Chondrocyte (in vitro differentiated cells): Measurements from ENCODE around the gene CEP104. TPM values are rescaled to one million over a fixed set of nuclear protein-coding genes. Genes with fewer than 3 reads are reported as not detected.

ENCODE experiments used
- DNase-seq: peaks from one replicate; pipeline ENCODE4 v3.0.0; 2021; ENCODE audit warnings: mixed read lengths, low spot score
- H3K27ac Mint-ChIP-seq: one replicate; pipeline ENCODE4 v1.8.0; 2021; ENCODE audit warnings: mild to moderate bottlenecking, moderate library complexity, mixed read lengths; ENCODE audit not compliant: unreplicated experiment
- H3K27me3 Mint-ChIP-seq: 2 replicates; pipeline ENCODE4 v1.8.0; 2021; ENCODE audit warnings: low read depth, mixed read lengths
- H3K36me3 Mint-ChIP-seq: 2 replicates; pipeline ENCODE4 v1.8.0; 2021; ENCODE audit warnings: low read depth, mixed read lengths
- H3K4me1 Mint-ChIP-seq: 2 replicates; pipeline ENCODE4 v1.8.0; 2021; ENCODE audit warnings: low read depth, mild to moderate bottlenecking, mixed read lengths
- H3K4me3 Mint-ChIP-seq: one replicate; pipeline ENCODE4 v1.8.0; 2021; ENCODE audit warnings: mild to moderate bottlenecking, moderate library complexity, mixed read lengths; ENCODE audit not compliant: unreplicated experiment
- H3K9me3 Mint-ChIP-seq: 2 replicates; pipeline ENCODE4 v1.8.0; 2021; ENCODE audit warnings: low read depth, mixed read lengths
- CTCF ChIP-seq: fragments of 200-600 bp; sonication (generic); IDR thresholded peaks from 2 replicates; pipeline ENCODE4 v1.5.0; 2021; ENCODE audit warnings: antibody characterized with exemption, mild to moderate bottlenecking, moderate library complexity
- total RNA-seq: library from RNA; stranded (reverse); gene quantifications from 3 replicates; pipeline ENCODE4 v1.2.1, GENCODE V29; 2021

Gene CEP104
- total RNA-seq, 1 donor from 2014 or later: 37.4 TPM

GRCh38 chr1:3770047-3770765, 86.8 kb downstream of the CEP104 start:
- Mint-ChIP-seq H3K9me3 (no peaks in the 10 kb centered on the region), H3K4me3 (peak overlapping the region; percentile 35), H3K36me3 (no peaks in the 10 kb centered on the region), H3K27ac (no peak overlapping the region), H3K27me3 (peaks cover 13% of the 10 kb centered on the region), H3K4me1 (peaks cover 3% of the 10 kb centered on the region)
- TF ChIP-seq CTCF: no peak
- DNase-seq: no peak

- H3K4me1 Mint-ChIP-seq: no peaks in the 10 kb centered on the region
- H3K9me3 Mint-ChIP-seq: no peaks in the 10 kb centered on the region
- no peak overlapping the region for H3K4me3 Mint-ChIP-seq
- no peak for DNase-seq
- no peak for TF ChIP-seq CTCF
- H3K36me3 Mint-ChIP-seq: no peaks in the 10 kb centered on the region
- peaks cover 19% of the 10 kb centered on the region for H3K27me3 Mint-ChIP-seq
- H3K27ac Mint-ChIP-seq: no peak overlapping the region
Observed at GRCh38 chr1:3768811-3769390, 88.1 kb downstream of the CEP104 start.

- H3K9me3 Mint-ChIP-seq: no peaks in the 10 kb centered on the region
- no peak overlapping the region for H3K4me3 Mint-ChIP-seq
- peaks cover 21% of the 10 kb centered on the region for H3K27me3 Mint-ChIP-seq
- no peak for TF ChIP-seq CTCF
- no peaks in the 10 kb centered on the region for H3K4me1 Mint-ChIP-seq
- no peaks in the 10 kb centered on the region for H3K36me3 Mint-ChIP-seq
- DNase-seq: no peak
- no peak overlapping the region for H3K27ac Mint-ChIP-seq
Observed at GRCh38 chr1:3767328-3767925, 89.6 kb downstream of the CEP104 start.

- no peaks in the 10 kb centered on the region for H3K36me3 Mint-ChIP-seq
- no peak overlapping the region for H3K4me3 Mint-ChIP-seq
- H3K4me1 Mint-ChIP-seq: no peaks in the 10 kb centered on the region
- TF ChIP-seq CTCF: no peak
- peaks cover 34% of the 10 kb centered on the region for H3K27me3 Mint-ChIP-seq
- no peak for DNase-seq
- peaks cover 7% of the 10 kb centered on the region for H3K9me3 Mint-ChIP-seq
- no peak overlapping the region for H3K27ac Mint-ChIP-seq
Observed at GRCh38 chr1:3763351-3764125, 93.5 kb downstream of the CEP104 start.

GRCh38 chr1:3762873-3763228, 94.2 kb downstream of the CEP104 start:
- Mint-ChIP-seq H3K27me3 (peaks cover 34% of the 10 kb centered on the region), H3K4me3 (no peak overlapping the region)

More at GRCh38 chr1:3762873-3763228, 94.2 kb downstream of the CEP104 start:
- Mint-ChIP-seq H3K36me3 (no peaks in the 10 kb centered on the region), H3K4me1 (no peaks in the 10 kb centered on the region), H3K9me3 (peaks cover 7% of the 10 kb centered on the region), H3K27ac (no peak overlapping the region)
- no peak for DNase-seq
- no peak for TF ChIP-seq CTCF
